HG03439 (cell line): Measurements from ENCODE around the gene NUP37.
"Not testable (repeated sequence)": the region's sequence is repeated elsewhere in the genome, so short reads cannot be mapped to it uniquely, and the experiment has no call there.

ENCODE experiments used
- ATAC-seq: cut with Tn5 transposase; IDR thresholded peaks from one replicate; pipeline ENCODE4 v1.9.1; 2021; ENCODE audit warnings: mild to moderate bottlenecking, moderate library complexity; ENCODE audit not compliant: unreplicated experiment

Gene NUP37

GRCh38 chr12:102119674-102120563 lies at the start of gene NUP37, which contains the start of gene PARPBP:
Gene NUP37 (minus strand): TSS chr12:102120114. CDS start chr12:102118518, 1,596 bp downstream.
Gene PARPBP (plus strand): TSS chr12:102120183. CDS start chr12:102123889, 3,706 bp downstream.
- peak; percentile 95 for ATAC-seq

- ATAC-seq: peak; percentile 75
These were observed 48.1 kb upstream of the NUP37 start for GRCh38 chr12:102167821-102168604.

- ATAC-seq: no peak
These were observed 43.5 kb upstream of the NUP37 start for GRCh38 chr12:102163383-102163782.

GRCh38 chr12:102155206-102155605 lies 35.3 kb upstream of the NUP37 start:
- not testable (repeated sequence) for ATAC-seq

- not testable (repeated sequence) for ATAC-seq
These were observed 27.2 kb upstream of the NUP37 start for GRCh38 chr12:102147062-102147587.

GRCh38 chr12:102144221-102144620 lies 24.3 kb upstream of the NUP37 start:
- no peak for ATAC-seq

GRCh38 chr12:102142866-102143373 lies 23.0 kb upstream of the NUP37 start:
- ATAC-seq: not testable (repeated sequence)

- not testable (repeated sequence) for ATAC-seq
These were observed 17.7 kb upstream of the NUP37 start for GRCh38 chr12:102137619-102138018.

- ATAC-seq: not testable (repeated sequence)
These were observed 11.5 kb upstream of the NUP37 start for GRCh38 chr12:102131442-102131841.

- not testable (repeated sequence) for ATAC-seq
These were observed 10.8 kb upstream of the NUP37 start for GRCh38 chr12:102130720-102131119.

GRCh38 chr12:102121328-102121727 lies 1.4 kb upstream of the NUP37 start:
- not testable (repeated sequence) for ATAC-seq

- no peak for ATAC-seq
These were observed 972 bp upstream of the NUP37 start for GRCh38 chr12:102120886-102121285.

GRCh38 chr12:102120564-102120873 lies 605 bp upstream of the NUP37 start:
- ATAC-seq: peak; percentile 0

GRCh38 chr12:102118874-102119273 lies 1.0 kb downstream of the NUP37 start:
- no peak for ATAC-seq

GRCh38 chr12:102116392-102116791 lies 3.5 kb downstream of the NUP37 start:
- no peak for ATAC-seq

GRCh38 chr12:102114212-102114611 lies 5.7 kb downstream of the NUP37 start:
- no peak for ATAC-seq

GRCh38 chr12:102110782-102111181 lies 9.1 kb downstream of the NUP37 start:
- ATAC-seq: no peak

- ATAC-seq: no peak
These were observed 11.9 kb downstream of the NUP37 start for GRCh38 chr12:102107970-102108369.

GRCh38 chr12:102106905-102107304 lies 13.0 kb downstream of the NUP37 start:
- ATAC-seq: no peak

- no peak for ATAC-seq
These were observed 23.1 kb downstream of the NUP37 start for GRCh38 chr12:102096855-102097254.

GRCh38 chr12:102095677-102096263 lies 24.1 kb downstream of the NUP37 start:
- no peak for ATAC-seq
